DMS79 (cell line): ENCODE data around the gene RNASE4.

ENCODE experiments used
- DNase-seq: peaks from one replicate; lab custom pipeline; 2025; lab: John Stamatoyannopoulos, UW

RNASE4 gene

GRCh38 chr14:20745571-20746358 is 61.4 kb downstream of the RNASE4 start, which contains the start of gene EDDM3A:
Gene EDDM3A (plus strand): TSS chr14:20745887. CDS start chr14:20747581, 1,694 bp downstream.
- no peak for DNase-seq

- no peak for DNase-seq
These were observed 62.2 kb downstream of the RNASE4 start for GRCh38 chr14:20746566-20746965.

- no peak for DNase-seq
These were observed 64.1 kb downstream of the RNASE4 start for GRCh38 chr14:20748439-20748838.

GRCh38 chr14:20750194-20750593 is 65.8 kb downstream of the RNASE4 start:
- no peak for DNase-seq
